K562 (cell line): ENCODE measurements around the gene ZSWIM7. TPM values are rescaled to one million over a fixed set of nuclear protein-coding genes. Genes with fewer than 3 reads are reported as not detected.

ENCODE experiments used
- ATAC-seq: fragments of 200-7000 bp; cut with Tn5 transposase; 3 replicates; pipeline ENCODE4 v1.9.1; 2020; ENCODE audit warnings: moderate library complexity
- BruUV-seq: library from RNA; stranded (reverse); fragments of 400-500 nt; replicated peaks from 2 replicates; lab custom pipeline; 2021; lab: Mats Ljungman, UMichigan
- CTCF ChIA-PET: fragments of 300-600 bp; formaldehyde crosslinking; extraction: SDS; loops from one replicate; lab custom pipeline; 2021; ENCODE audit warnings: low intra/inter-chr PET ratio; lab: Yijun Ruan, JAX
- POLR2A ChIA-PET: fragments of 300-600, 350-650 bp; sonication (Branson Sonifier 250); formaldehyde crosslinking; extraction: SDS; loops from one replicate; lab custom pipeline; 2021; ENCODE audit warnings: antibody characterized with exemption, inconsistent platforms; lab: Yijun Ruan, JAX
- DNase-seq, 4 experiments: peaks; one replicate each; pipeline versions ENCODE4 v3.0.0 to v3.0.0-alpha.2; 2011 to 2018; ENCODE audit warnings: low spot score in 3 of 4, mixed read lengths in 3 of 4; ENCODE audit errors: extremely low read depth in 1 of 4
- FAIRE-seq: peaks from 2 replicates; lab custom pipeline; 2011; peaks lifted over from hg19 to GRCh38; lab: Jason Lieb, UNC
- H2AFZ ChIP-seq: 2 replicates; pipeline ENCODE4 v1.6.0; 2011; ENCODE audit warnings: low read depth, low read length, control low read depth, inconsistent platforms
- H3K27ac ChIP-seq: fragments of 200-600 bp; 3 replicates; pipeline ENCODE4 v1.8.0; 2011; ENCODE audit warnings: low read depth, mild to moderate bottlenecking, control low read depth, inconsistent platforms, low read length, moderate library complexity, mixed read lengths; ENCODE audit errors: extremely low read depth
- H3K27me3 ChIP-seq, 2 experiments: fragments of 300-600 bp in 1 of 2; 2 replicates in 1 of 2; 3 replicates in 1 of 2; pipeline versions ENCODE4 v1.6.0 to v1.8.0; 2011; ENCODE audit warnings: inconsistent platforms in 2 of 2, low read length in 2 of 2, mild to moderate bottlenecking in 1 of 2, mixed read lengths in 1 of 2, moderate library complexity in 1 of 2; ENCODE audit not compliant: control insufficient read depth in 2 of 2, insufficient read depth in 2 of 2
- H3K36me3 ChIP-seq: fragments of 300-600 bp; 3 replicates; pipeline ENCODE4 v1.8.0; 2011; ENCODE audit warnings: mild to moderate bottlenecking, low read length, inconsistent platforms; ENCODE audit not compliant: control insufficient read depth, insufficient read depth
- H3K4me1 ChIP-seq, 2 experiments: fragments of 200-600 bp in 1 of 2; replicated peaks in 1 of 2; 2 replicates in 1 of 2; 3 replicates in 1 of 2; pipeline versions ENCODE4 v1.5.1 to v1.8.0; 2011; ENCODE audit warnings: inconsistent platforms in 2 of 2, low read length in 2 of 2, mild to moderate bottlenecking in 1 of 2, mixed read lengths in 1 of 2, moderate library complexity in 1 of 2; ENCODE audit not compliant: control insufficient read depth in 2 of 2, insufficient read depth in 2 of 2
- H3K4me2 ChIP-seq: 2 replicates; pipeline ENCODE4 v1.6.1; 2011; ENCODE audit warnings: low read length, control low read depth, inconsistent platforms, mixed read lengths; ENCODE audit not compliant: insufficient read depth
- H3K4me3 ChIP-seq: fragments of 200-600 bp; sonication (generic), shearing (Covaris generic); 2 replicates; pipeline ENCODE4 v1.5.1; 2016; ENCODE audit warnings: control low read depth, inconsistent platforms
- H3K79me2 ChIP-seq: fragments of 200-600 bp; 3 replicates; pipeline ENCODE4 v1.8.0; 2011; ENCODE audit warnings: low read length, inconsistent platforms; ENCODE audit not compliant: control insufficient read depth, insufficient read depth
- H3K9ac ChIP-seq, 2 experiments: 2 replicates each; pipeline versions ENCODE4 v1.6.0 to v1.6.1; 2011; ENCODE audit warnings: low read depth in 2 of 2, low read length in 2 of 2, control low read depth in 1 of 2, inconsistent platforms in 1 of 2, mild to moderate bottlenecking in 1 of 2, mixed read lengths in 1 of 2; ENCODE audit not compliant: insufficient read depth in 1 of 2
- H3K9me1 ChIP-seq: one replicate; pipeline ENCODE4 v1.6.0; 2011; ENCODE audit warnings: inconsistent platforms, mild to moderate bottlenecking, low read length, moderate library complexity; ENCODE audit not compliant: control insufficient read depth, insufficient read depth
- H3K9me3 ChIP-seq: replicated peaks from 2 replicates; pipeline ENCODE4 v1.5.1; 2011; ENCODE audit warnings: low read depth, low read length, inconsistent platforms; ENCODE audit not compliant: control insufficient read depth, insufficient read depth
- H4K20me1 ChIP-seq: replicated peaks from 2 replicates; pipeline ENCODE4 v1.6.1; 2011; ENCODE audit warnings: low read length, inconsistent platforms, mixed read lengths; ENCODE audit not compliant: control insufficient read depth, insufficient read depth
- OTX1 ChIP-seq: fragments of 450-650 bp; formaldehyde crosslinking; IDR thresholded peaks from 2 replicates; pipeline ENCODE4 v1.4.0; 2022; ENCODE audit warnings: mild to moderate bottlenecking
- WGBS: fragments of 100-300 bp; shearing (Covaris generic); methylation state at CpG from one replicate; pipeline ENCODE4 v1.1.6; 2016; ENCODE audit warnings: low coverage, mixed read lengths; ENCODE audit not compliant: insufficient coverage; ENCODE audit errors: missing lambda C conversion rate; 5-methylcytosine and 5-hydroxymethylcytosine counted together
- in situ Hi-C: fragments of 300-500 bp; cut with MboI; formaldehyde crosslinking; loops from 4 replicates; pipeline ENCODE4 v1.15.0; 2018; ENCODE audit warnings: inconsistent platforms, mixed read lengths
- intact Hi-C: fragments of 100-400 bp; cut with micrococcal nuclease; formaldehyde crosslinking; loops from 2 replicates; pipeline ENCODE4 v1.14.2; 2022
- polyA plus RNA-seq, 8 experiments: library from polyadenylated mRNA; depleted of rRNA in 4 of 8; stranded (reverse) in 5 of 8; unstranded in 3 of 8; fragments of >200 nt; fragmentation: Nextera tagmentation in 2 of 8; fragmentation: Illumina TruSeq in 1 of 8; extraction: Ambion mirVana in 2 of 8; extraction: Trizol in 1 of 8; gene quantifications; 2 replicates each; pipeline versions ENCODE4 v1.2.1 to v1.2.3, GENCODE V29; 2011 to 2014; ENCODE audit warnings: inconsistent platforms in 1 of 8, missing spikeins in 1 of 8
- total RNA-seq, 7 experiments: library from RNA; depleted of rRNA in 6 of 7; stranded (reverse); fragments of >200 nt in 6 of 7; fragmentation: Illumina TruSeq in 2 of 7; extraction: Trizol in 2 of 7; gene quantifications; 2 replicates each; pipeline versions ENCODE4 v1.2.1 to v1.2.3, GENCODE V29; 2011 to 2021; ENCODE audit warnings: low replicate concordance in 1 of 7
- TF ChIP-seq, protein P1 (sequence below), 3 experiments: fragments of 200-800 bp in 1 of 3; sonication (Bioruptor generic) in 1 of 3; sonication (generic) in 1 of 3; formaldehyde crosslinking in 1 of 3; IDR thresholded peaks; 2 replicates each; pipeline versions ENCODE4 v1.6.1 to v1.8.0; 2016 to 2022; ENCODE audit warnings: mild to moderate bottlenecking in 2 of 3, missing compliant biosample characterization in 2 of 3, missing genetic modification characterization in 2 of 3, missing genetic modification reagents in 1 of 3

The ZSWIM7 gene
- total and polyA plus RNA-seq, 9 of the 15 experiments (the other 6 are each of a cell fraction or from before 2014, with no cell fraction given): 5.9 to 18.7 (median 9.5) TPM

DNA sequence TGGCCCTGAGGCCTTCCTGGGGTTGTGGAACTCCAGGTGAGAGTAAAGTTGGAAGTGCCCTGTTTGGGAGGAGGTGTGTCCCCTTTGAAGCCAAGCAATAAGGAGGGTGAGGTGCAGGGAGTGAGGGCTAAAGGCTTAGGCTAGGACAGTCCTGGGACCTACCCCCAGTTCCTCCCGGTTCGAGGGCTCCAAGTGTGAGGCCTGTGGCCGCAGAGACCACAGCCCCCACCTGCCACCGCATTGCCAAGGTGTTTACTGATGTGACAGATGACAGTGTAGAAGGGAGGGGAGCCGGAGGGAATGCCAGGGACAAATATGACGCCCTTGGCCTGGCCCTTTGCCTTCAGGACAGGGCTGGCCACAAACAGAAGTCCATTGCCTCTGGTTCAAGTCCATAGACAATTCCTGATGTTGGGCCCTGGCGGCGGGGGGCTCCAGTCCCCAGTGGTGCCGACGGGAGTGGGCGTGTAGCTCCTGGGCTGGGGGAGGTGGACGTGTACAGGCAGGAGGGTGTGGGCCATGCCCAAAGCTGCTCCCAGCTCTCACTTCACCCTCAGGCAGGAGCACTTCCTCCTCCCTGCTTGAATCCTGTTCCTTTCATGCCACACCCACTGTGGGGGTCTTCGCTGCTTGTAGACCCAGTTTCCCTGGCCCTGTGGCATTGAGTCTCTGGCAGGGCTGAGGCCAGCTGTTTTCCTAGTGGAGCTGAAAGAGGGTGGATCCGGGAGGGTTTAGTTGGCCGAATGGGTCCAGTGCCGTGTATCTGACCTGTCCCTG is 51.3 kb downstream of the ZSWIM7 start:
- DNase-seq: no peak
- WGBS: 96% methylated on average over 5 of the region's 16 CpGs
- Histone ChIP-seq H3K79me2 (peaks cover 34% of the 10 kb centered on the region), H3K4me3 (no peak overlapping the region), H3K9ac (peak overlapping the region in 1 of 2 experiments; percentile 84; a peak in 2 of 4 replicates), H3K4me2 (no peak overlapping the region; the same call in 1 of the 2 replicates), H3K27ac (no peak overlapping the region)
- intact Hi-C loops: loop anchor here (5.0 kb wide), 1 partner anchor 34 kb away; no protein-coding TSS in a partner anchor
- TF ChIP-seq, protein P1, sequence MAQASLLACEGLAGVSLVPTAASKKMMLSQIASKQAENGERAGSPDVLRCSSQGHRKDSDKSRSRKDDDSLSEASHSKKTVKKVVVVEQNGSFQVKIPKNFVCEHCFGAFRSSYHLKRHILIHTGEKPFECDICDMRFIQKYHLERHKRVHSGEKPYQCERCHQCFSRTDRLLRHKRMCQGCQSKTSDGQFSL (CRISPR knock-in tag; IDR thresholded peaks at IDR 0.05): no peak
- TF ChIP-seq, protein P1 (tag; IDR thresholded peaks at IDR 0.05): 0 out of 4 replicates have a peak, but pooled peaks of 1 of the 2 experiments have one; percentile 36
- no peak for TF ChIP-seq OTX1 (CRISPR knock-in tag)
- TF ChIP-seq, all 486 proteins: peak for 1
- FAIRE-seq: no peak
- peaks cover 5% of the 10 kb centered on the region; the same call in 1 of the 2 replicates for H4K20me1 ChIP-seq
- peaks cover 7% of the 10 kb centered on the region; the same call in 1 of the 3 replicates for H3K36me3 ChIP-seq
- no peak overlapping the region for H2AFZ ChIP-seq
- in situ Hi-C loops: loop anchor here (10.0 kb wide), 2 partner anchors 47 to 113 kb away; partner anchors contain the start of genes TTC19 and ZSWIM7
- ATAC-seq: no peak
- CTCF ChIA-PET: no interaction called here
- no peaks in the 10 kb centered on the region for H3K9me3 ChIP-seq
- no peaks in the 10 kb centered on the region for H3K9me1 ChIP-seq
- peaks cover 16 to 54% of the 10 kb centered on the region in 2 experiments; a peak in 4 of 5 replicates for H3K4me1 ChIP-seq
- POLR2A ChIA-PET: interaction anchor here (0.6 to 1.0 kb wide), 2 partner anchors 51 to 54 kb away, joined by 3 to 4 read pairs; partner anchors contain the start of genes TTC19 and ZSWIM7
- no peaks in the 10 kb centered on the region for H3K27me3 ChIP-seq
- no TSS peak for BruUV-seq
